ENCODE data around the gene KCNK13. TPM values are rescaled to one million over a fixed set of nuclear protein-coding genes. Genes with fewer than 3 reads are reported as not detected.
A peak's percentile ranks its signal among the peaks of the same experiment; 100 is the strongest.
"Not testable (repeated sequence)": the region's sequence is repeated elsewhere in the genome, so short reads cannot be mapped to it uniquely, and the experiment has no call there.

Gene KCNK13
- total and polyA plus RNA-seq, 2 donors, result 1.0 to 1.1 TPM

DNA sequence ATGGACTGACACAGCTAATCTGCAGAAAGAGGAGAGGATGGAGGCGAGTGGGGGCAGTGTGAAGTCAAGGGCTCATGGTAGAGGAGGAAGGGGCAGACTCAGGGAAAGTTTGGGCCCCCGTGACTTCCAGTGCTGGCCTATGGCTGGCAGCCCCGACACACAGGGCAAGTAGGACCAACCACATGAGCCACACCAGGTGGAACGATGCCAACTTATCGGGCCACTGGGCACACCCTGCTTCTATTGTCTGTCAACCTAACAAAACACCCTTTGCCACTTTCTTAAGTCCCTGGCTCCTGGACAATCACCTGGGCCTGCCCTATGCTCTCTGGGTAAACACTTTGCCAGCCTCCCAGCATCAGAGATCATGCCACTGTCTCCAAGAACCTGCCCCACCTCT, 129.4 kb downstream of the KCNK13 start:
- H3K36me3 ChIP-seq (ENCODE audit: control insufficient read depth in 2 of 2, insufficient read depth in 2 of 2, low read length in 1 of 2), result no peaks in the 10 kb centered on the region

DNA sequence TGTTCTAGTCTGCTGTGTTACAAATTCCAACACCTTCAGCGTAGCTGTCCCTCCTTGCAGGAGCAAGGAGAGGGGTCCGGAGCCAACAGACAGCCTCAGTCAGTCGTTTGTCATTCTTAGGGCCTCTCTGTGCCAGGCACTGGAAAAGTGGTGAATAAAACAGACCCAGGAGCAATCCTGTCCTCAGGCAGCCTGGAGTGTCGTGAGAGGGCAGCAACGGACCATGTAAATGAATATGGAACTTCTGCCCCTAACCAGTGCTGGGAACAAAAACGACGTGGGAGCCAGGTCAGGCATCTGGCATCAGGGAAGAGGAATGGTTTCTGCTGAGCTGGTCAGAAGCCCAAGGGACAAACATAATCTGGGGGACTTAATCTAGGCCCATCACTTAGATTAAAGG, 129.8 kb downstream of the KCNK13 start:
- no peaks in the 10 kb centered on the region for H3K4me1 ChIP-seq (ENCODE audit: control insufficient read depth in 2 of 2, insufficient read depth in 2 of 2, low read length in 2 of 2)
- no peaks in the 10 kb centered on the region for H3K27me3 ChIP-seq (ENCODE audit: control insufficient read depth in 2 of 2, insufficient read depth in 1 of 2, low read length in 1 of 2)
- H3K4me3 ChIP-seq (ENCODE audit: low read length in 2 of 2), result no peak overlapping the region
- WGBS, result 92% methylated on average over 7 of the region's 7 CpGs
- no peak for DNase-seq (ENCODE audit: low read depth in 6 of 9, low spot score in 9 of 9)
- H3K9me3 ChIP-seq (ENCODE audit: control insufficient read depth in 2 of 2, insufficient read depth in 1 of 2, low read length in 1 of 2), result no peaks in the 10 kb centered on the region
- no peaks in the 10 kb centered on the region for H3K36me3 ChIP-seq (ENCODE audit: control insufficient read depth in 2 of 2, insufficient read depth in 2 of 2, low read length in 1 of 2)
- no peak overlapping the region for H3K27ac ChIP-seq (ENCODE audit: low read depth in 1 of 2, low read length in 1 of 2)

More for the DNA sequence above, 129.4 kb downstream of the KCNK13 start:
- no peaks in the 10 kb centered on the region for H3K9me3 ChIP-seq (ENCODE audit: control insufficient read depth in 2 of 2, insufficient read depth in 1 of 2, low read length in 1 of 2)
- H3K4me1 ChIP-seq (ENCODE audit: control insufficient read depth in 2 of 2, insufficient read depth in 2 of 2, low read length in 2 of 2), result no peaks in the 10 kb centered on the region
- H3K4me3 ChIP-seq (ENCODE audit: low read length in 2 of 2), result no peak overlapping the region
- DNase-seq (ENCODE audit: low read depth in 6 of 9, low spot score in 9 of 9), result no peak
- H3K27ac ChIP-seq (ENCODE audit: low read depth in 1 of 2, low read length in 1 of 2), result no peak overlapping the region
- WGBS, result 96% methylated on average over 5 of the region's 5 CpGs
- no peaks in the 10 kb centered on the region for H3K27me3 ChIP-seq (ENCODE audit: control insufficient read depth in 2 of 2, insufficient read depth in 1 of 2, low read length in 1 of 2)

DNA sequence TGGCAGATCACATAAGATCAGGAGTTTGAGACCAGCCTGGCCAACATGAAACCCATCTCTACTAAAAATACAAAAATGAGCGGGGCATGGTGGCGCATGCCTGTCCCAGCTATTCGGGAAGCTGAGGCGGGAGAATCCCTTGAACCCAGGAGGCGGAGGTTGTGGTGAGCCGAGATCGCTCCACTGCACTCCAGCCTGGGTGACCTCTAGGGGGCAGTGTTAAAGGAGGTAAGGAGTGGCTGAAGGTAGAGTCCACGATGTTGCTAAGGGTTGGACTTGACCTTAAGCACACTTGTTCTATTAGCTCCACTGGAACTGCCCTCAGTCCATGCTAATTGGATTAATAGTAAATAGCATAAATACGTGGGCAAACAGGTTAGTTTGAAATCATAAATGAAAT, 132.1 kb downstream of the KCNK13 start:
- H3K36me3 ChIP-seq (ENCODE audit: control insufficient read depth in 2 of 2, insufficient read depth in 2 of 2, low read length in 1 of 2), result no peaks in the 10 kb centered on the region
- DNase-seq (ENCODE audit: low read depth in 6 of 9, low spot score in 9 of 9), result peak in 3 of 9 donors; percentile 2 to 9 (median 2)
- no peaks in the 10 kb centered on the region for H3K9me3 ChIP-seq (ENCODE audit: control insufficient read depth in 2 of 2, insufficient read depth in 1 of 2, low read length in 1 of 2)
- H3K27ac ChIP-seq (ENCODE audit: low read depth in 1 of 2, low read length in 1 of 2), result no peak overlapping the region
- 85% methylated on average over 9 of the region's 9 CpGs for WGBS
- H3K27me3 ChIP-seq (ENCODE audit: control insufficient read depth in 2 of 2, insufficient read depth in 1 of 2, low read length in 1 of 2), result no peaks in the 10 kb centered on the region
- H3K4me3 ChIP-seq (ENCODE audit: low read length in 2 of 2), result no peak overlapping the region
- no peaks in the 10 kb centered on the region for H3K4me1 ChIP-seq (ENCODE audit: control insufficient read depth in 2 of 2, insufficient read depth in 2 of 2, low read length in 2 of 2)

DNA sequence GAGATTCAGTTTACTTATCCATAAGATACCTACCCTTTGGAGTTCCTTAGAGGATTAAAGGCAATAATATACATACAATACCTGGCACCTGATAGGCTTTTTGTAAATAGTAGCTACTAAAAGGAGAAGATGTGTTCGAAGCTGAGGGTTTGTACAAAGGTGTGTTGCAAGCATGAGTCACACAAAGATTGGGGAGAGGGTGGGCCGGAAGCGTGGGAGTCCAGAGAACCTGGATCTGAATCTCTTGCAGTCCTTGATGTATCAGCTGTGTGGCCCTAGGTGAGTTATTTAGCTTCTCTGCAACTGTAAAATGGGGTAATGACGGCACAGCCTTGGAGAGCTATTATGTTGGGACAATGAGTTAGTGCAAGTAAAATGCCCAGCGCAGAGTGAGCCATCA, 132.9 kb downstream of the KCNK13 start:
- H3K36me3 ChIP-seq (ENCODE audit: control insufficient read depth in 2 of 2, insufficient read depth in 2 of 2, low read length in 1 of 2), result no peaks in the 10 kb centered on the region
- WGBS, result 92% methylated on average over 5 of the region's 5 CpGs
- no peaks in the 10 kb centered on the region for H3K9me3 ChIP-seq (ENCODE audit: control insufficient read depth in 2 of 2, insufficient read depth in 1 of 2, low read length in 1 of 2)
- DNase-seq (ENCODE audit: low read depth in 6 of 9, low spot score in 9 of 9), result no peak
- no peak overlapping the region for H3K4me3 ChIP-seq (ENCODE audit: low read length in 2 of 2)
- H3K27ac ChIP-seq (ENCODE audit: low read depth in 1 of 2, low read length in 1 of 2), result no peak overlapping the region
- no peaks in the 10 kb centered on the region for H3K27me3 ChIP-seq (ENCODE audit: control insufficient read depth in 2 of 2, insufficient read depth in 1 of 2, low read length in 1 of 2)
- no peaks in the 10 kb centered on the region for H3K4me1 ChIP-seq (ENCODE audit: control insufficient read depth in 2 of 2, insufficient read depth in 2 of 2, low read length in 2 of 2)

DNA sequence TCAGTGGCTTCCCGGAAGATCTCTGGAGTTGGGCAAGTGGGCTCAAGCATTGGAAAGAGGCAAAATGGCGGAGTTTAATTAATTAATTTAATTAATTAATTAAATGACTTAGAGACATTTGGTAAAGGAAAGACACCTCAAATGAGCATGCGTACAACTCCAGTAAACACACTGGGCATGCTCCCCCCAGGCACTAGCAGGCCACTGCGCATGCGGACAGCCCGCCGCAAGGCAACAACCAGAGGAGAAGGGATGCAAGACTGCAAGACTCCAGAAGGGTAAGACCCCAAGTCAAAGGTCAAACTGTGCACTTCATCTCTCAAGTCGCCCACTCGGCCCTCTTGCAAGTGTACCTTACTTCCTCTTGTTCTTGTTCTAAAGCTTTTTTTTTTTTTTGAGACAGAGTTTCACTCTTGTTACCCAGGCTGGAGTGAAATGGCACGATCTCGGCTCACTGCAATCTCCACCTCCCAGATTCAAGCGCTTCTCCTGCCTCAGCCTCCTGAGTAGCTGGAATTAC, 136.8 kb downstream of the KCNK13 start:
- 81% methylated on average over 12 of the region's 12 CpGs for WGBS
- DNase-seq (ENCODE audit: low read depth in 6 of 9, low spot score in 9 of 9), result no peak
- H3K4me3 ChIP-seq (ENCODE audit: low read length in 2 of 2), result no peak overlapping the region
- H3K9me3 ChIP-seq (ENCODE audit: control insufficient read depth in 2 of 2, insufficient read depth in 1 of 2, low read length in 1 of 2), result no peaks in the 10 kb centered on the region
- no peak overlapping the region for H3K27ac ChIP-seq (ENCODE audit: low read depth in 1 of 2, low read length in 1 of 2)
- no peaks in the 10 kb centered on the region for H3K27me3 ChIP-seq (ENCODE audit: control insufficient read depth in 2 of 2, insufficient read depth in 1 of 2, low read length in 1 of 2)
- no peaks in the 10 kb centered on the region for H3K4me1 ChIP-seq (ENCODE audit: control insufficient read depth in 2 of 2, insufficient read depth in 2 of 2, low read length in 2 of 2)
- H3K36me3 ChIP-seq (ENCODE audit: control insufficient read depth in 2 of 2, insufficient read depth in 2 of 2, low read length in 1 of 2), result no peaks in the 10 kb centered on the region

DNA sequence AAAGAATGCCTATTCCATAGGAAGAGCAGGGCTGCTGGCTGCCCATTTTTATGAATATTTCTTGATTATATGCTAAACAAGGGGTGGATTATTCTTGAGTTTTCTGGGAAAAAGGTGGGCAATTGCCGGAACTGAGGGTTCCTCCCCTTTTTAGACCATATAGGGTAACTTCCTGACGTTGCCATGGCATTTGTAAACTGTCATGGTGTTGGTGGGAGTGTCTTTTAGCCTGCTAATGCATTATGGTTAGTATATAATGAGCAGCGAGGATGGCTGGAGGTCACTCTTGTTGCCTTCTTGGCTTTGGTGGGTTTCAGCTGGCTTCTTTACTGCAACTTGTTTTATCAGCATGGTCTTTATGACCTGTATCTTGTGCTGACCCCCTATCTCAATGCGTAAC, 138.8 kb downstream of the KCNK13 start:
- not testable (repeated sequence) for H3K36me3 ChIP-seq (ENCODE audit: control insufficient read depth in 2 of 2, insufficient read depth in 2 of 2, low read length in 1 of 2); H3K27me3 ChIP-seq (ENCODE audit: control insufficient read depth in 2 of 2, insufficient read depth in 1 of 2, low read length in 1 of 2); H3K4me1 ChIP-seq (ENCODE audit: control insufficient read depth in 2 of 2, insufficient read depth in 2 of 2, low read length in 2 of 2); H3K27ac ChIP-seq (ENCODE audit: low read depth in 1 of 2, low read length in 1 of 2); DNase-seq (ENCODE audit: low read depth in 6 of 9, low spot score in 9 of 9); H3K4me3 ChIP-seq (ENCODE audit: low read length in 2 of 2); H3K9me3 ChIP-seq (ENCODE audit: control insufficient read depth in 2 of 2, insufficient read depth in 1 of 2, low read length in 1 of 2)
- WGBS, result 83% methylated on average over 4 of the region's 4 CpGs

DNA sequence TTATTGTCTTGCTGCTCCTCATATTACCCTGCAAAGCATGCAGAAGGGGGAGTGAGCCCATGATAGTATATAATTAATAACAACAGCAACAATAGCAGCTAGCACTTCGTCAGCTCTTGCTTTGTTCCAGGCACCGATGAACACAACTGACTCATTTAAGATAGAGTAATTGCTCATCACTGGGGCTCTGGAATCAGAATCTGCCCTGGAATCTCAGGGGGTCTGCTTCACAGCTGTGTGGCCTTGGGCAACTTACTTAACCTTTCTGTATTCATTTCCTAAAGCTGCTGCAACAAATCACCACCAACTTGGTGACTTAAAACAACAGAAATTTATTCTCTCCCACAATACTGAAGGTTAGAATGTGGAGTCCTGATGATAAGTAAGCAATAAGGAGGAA, 139.6 kb downstream of the KCNK13 start:
- H3K27ac ChIP-seq (ENCODE audit: low read depth in 1 of 2, low read length in 1 of 2), result no peak overlapping the region
- no peak overlapping the region for H3K4me3 ChIP-seq (ENCODE audit: low read length in 2 of 2)
- no peaks in the 10 kb centered on the region for H3K36me3 ChIP-seq (ENCODE audit: control insufficient read depth in 2 of 2, insufficient read depth in 2 of 2, low read length in 1 of 2)
- DNase-seq (ENCODE audit: low read depth in 6 of 9, low spot score in 9 of 9), result no peak
- whole genome bisulfite sequencing, result 95% methylated on average over 2 of the region's 2 CpGs
- H3K4me1 ChIP-seq (ENCODE audit: control insufficient read depth in 2 of 2, insufficient read depth in 2 of 2, low read length in 2 of 2), result no peaks in the 10 kb centered on the region
- H3K9me3 ChIP-seq (ENCODE audit: control insufficient read depth in 2 of 2, insufficient read depth in 1 of 2, low read length in 1 of 2), result no peaks in the 10 kb centered on the region
- no peaks in the 10 kb centered on the region for H3K27me3 ChIP-seq (ENCODE audit: control insufficient read depth in 2 of 2, insufficient read depth in 1 of 2, low read length in 1 of 2)

DNA sequence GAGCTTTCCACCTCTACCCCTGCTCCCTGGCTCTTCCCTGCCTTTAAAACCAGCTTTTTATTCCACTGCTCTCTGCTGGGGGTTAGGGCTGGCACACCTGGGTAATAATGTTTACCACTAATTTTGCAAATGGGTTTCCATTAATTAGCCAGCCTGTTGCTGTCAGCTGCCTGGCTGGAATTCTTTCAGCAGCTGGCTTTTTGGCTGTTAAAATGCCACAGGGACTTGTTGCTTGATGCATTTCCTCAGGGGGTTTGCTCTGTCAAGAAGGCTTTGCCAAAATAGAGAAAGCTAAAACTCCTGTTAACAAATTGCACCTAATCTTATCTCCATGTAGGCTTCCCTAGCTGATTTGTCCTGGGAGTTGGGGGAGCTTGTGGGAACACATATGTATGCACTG, 142.7 kb downstream of the KCNK13 start:
- Histone ChIP-seq H3K27me3 (ENCODE audit: control insufficient read depth in 2 of 2, insufficient read depth in 1 of 2, low read length in 1 of 2) (no peaks in the 10 kb centered on the region), H3K9me3 (ENCODE audit: control insufficient read depth in 2 of 2, insufficient read depth in 1 of 2, low read length in 1 of 2) (no peaks in the 10 kb centered on the region), H3K4me1 (ENCODE audit: control insufficient read depth in 2 of 2, insufficient read depth in 2 of 2, low read length in 2 of 2) (no peaks in the 10 kb centered on the region), H3K4me3 (ENCODE audit: low read length in 2 of 2) (no peak overlapping the region), H3K36me3 (ENCODE audit: control insufficient read depth in 2 of 2, insufficient read depth in 2 of 2, low read length in 1 of 2) (no peaks in the 10 kb centered on the region), H3K27ac (ENCODE audit: low read depth in 1 of 2, low read length in 1 of 2) (no peak overlapping the region)
- DNase-seq (ENCODE audit: low read depth in 6 of 9, low spot score in 9 of 9), result no peak

DNA sequence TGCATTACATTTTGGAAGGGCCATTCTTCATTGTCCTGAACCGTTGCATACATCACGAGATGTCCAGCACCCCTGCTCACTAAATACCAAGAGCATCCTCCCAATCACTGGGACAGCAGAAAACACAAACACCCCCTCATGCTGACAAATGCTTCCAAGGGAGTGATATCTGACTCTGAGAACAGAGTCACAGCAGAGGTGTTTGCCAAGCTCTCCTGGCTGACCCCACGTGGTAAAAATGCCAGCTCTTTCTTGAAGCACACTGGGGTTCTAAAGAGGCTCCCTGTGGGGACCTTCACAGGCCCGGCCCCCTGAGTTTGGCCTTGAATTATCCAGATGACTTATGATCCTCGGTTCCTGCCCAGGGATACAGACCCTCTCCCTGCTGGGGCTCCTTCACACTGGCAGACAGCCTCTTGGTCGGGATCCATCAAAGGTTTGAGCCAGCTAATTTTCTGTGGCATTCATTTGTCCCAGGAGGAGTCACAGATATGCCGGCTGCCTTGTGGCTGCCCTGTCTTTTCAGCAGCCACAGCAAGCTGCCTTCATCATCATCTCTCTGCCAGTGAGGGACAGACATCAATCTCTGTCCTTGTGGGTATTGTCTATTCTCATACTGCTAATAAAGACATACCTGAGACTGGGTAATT, 151.4 kb downstream of the KCNK13 start:
- H3K36me3 ChIP-seq (ENCODE audit: control insufficient read depth in 2 of 2, insufficient read depth in 2 of 2, low read length in 1 of 2), result no peaks in the 10 kb centered on the region
- no peaks in the 10 kb centered on the region for H3K27me3 ChIP-seq (ENCODE audit: control insufficient read depth in 2 of 2, insufficient read depth in 1 of 2, low read length in 1 of 2)
- H3K4me1 ChIP-seq (ENCODE audit: control insufficient read depth in 2 of 2, insufficient read depth in 2 of 2, low read length in 2 of 2), result no peaks in the 10 kb centered on the region
- H3K4me3 ChIP-seq (ENCODE audit: low read length in 2 of 2), result no peak overlapping the region
- H3K27ac ChIP-seq (ENCODE audit: low read depth in 1 of 2, low read length in 1 of 2), result no peak overlapping the region
- H3K9me3 ChIP-seq (ENCODE audit: control insufficient read depth in 2 of 2, insufficient read depth in 1 of 2, low read length in 1 of 2), result peaks cover 0 to 6% of the 10 kb centered on the region in 2 donors
- 90% methylated on average over 7 of the region's 7 CpGs for WGBS
- DNase-seq (ENCODE audit: low read depth in 6 of 9, low spot score in 9 of 9), result no peak
